GM23248 (cell line): Measurements from ENCODE around the gene TMEM108.

ENCODE experiments used
- EZH2 ChIP-seq: fragments of 200-600 bp; sonication (generic); IDR thresholded peaks from 2 replicates; pipeline ENCODE4 v1.6.1; 2018; ENCODE audit warnings: antibody characterized with exemption, mild to moderate bottlenecking; ENCODE audit not compliant: insufficient read depth, poor library complexity, severe bottlenecking
- EZH2phosphoT487 ChIP-seq: fragments of 200-600 bp; sonication (generic); IDR thresholded peaks from 2 replicates; pipeline ENCODE4 v1.6.1; 2018; ENCODE audit warnings: antibody characterized with exemption, moderate library complexity, mild to moderate bottlenecking, low read depth; ENCODE audit not compliant: insufficient read depth

GRCh38 chr3:133135306-133135705 lies 97.1 kb downstream of the TMEM108 start:
- TF ChIP-seq EZH2 (no peak), EZH2phosphoT487 (no peak)
